Heart left ventricle (tissue), 13 donors: ENCODE data around the gene CFAP299.

Experiments
- CTCF ChIP-seq, 12 donors: fragments of 200-600 bp; sonication (generic) in 4 of 12; IDR thresholded peaks; one replicate each; pipeline versions ENCODE4 v1.5.0 to v1.8.0; 2018 to 2022; ENCODE audit warnings: antibody characterized with exemption in 12 of 12, mild to moderate bottlenecking in 5 of 12
- POLR2A ChIP-seq, 2 donors: fragments of 450-650 bp; IDR thresholded peaks; one replicate each; pipeline ENCODE4 v1.6.1; 2017; ENCODE audit warnings: antibody characterized with exemption in 2 of 2, mild to moderate bottlenecking in 2 of 2, moderate library complexity in 2 of 2
- donor health status: ischemic (EF 13 %, LVEDD 7.1; RV severe dilation, severe dysfunction).
- donor health status: DM: no; HTN: yes; CAD: no.
- donor health status: DM: no; HTN: no; CAD: no.
- donor health status: ischemic (EF 25% LVEDD 6.9; RV normal size, moderate dysfunction).
- donor health status: ischemic (EF 25% LVEDD 5.7; RV mildly dilated, moderate dysfunction).
- donor health status: ischemic (EF 35%, LVEDD 5.7; RV mildly dilated, moderate dysfunction).
- donor health status: nonischemic (EF 11% LVEDD 7.7; RV severe dilation, severe dysfunction).
- donor health status: DM: yes; HTN: yes; CAD: no.
- donor health status: PGD.
- donor health status: ischemic (EF 29% LVEDD 5.4; RV normal size, mild dysfunction).
- donor health status: nonischemic (EF 23%, LVEDD 6.1; RV moderate dilation, normal function).

- TF ChIP-seq CTCF (IDR thresholded peaks at IDR 0.05) (no peak), POLR2A (IDR thresholded peaks at IDR 0.05) (no peak)
Observed at GRCh38 chr4:80713409-80713808, 377.9 kb downstream of the CFAP299 start.
